Liver (tissue), 9 donors: ENCODE data around the gene FAM217A. TPM values are rescaled to one million over a fixed set of nuclear protein-coding genes. Genes with fewer than 3 reads are reported as not detected.
"Not testable (repeated sequence)": the region's sequence is repeated elsewhere in the genome, so short reads cannot be mapped to it uniquely, and the experiment has no call there.

Source experiments
- DNase-seq: peaks from one replicate; pipeline ENCODE4 v3.0.0-alpha.2; 2017; ENCODE audit warnings: low spot score
- H3K27ac ChIP-seq, 2 donors: one replicate each; pipeline ENCODE4 v1.7.0; 2013; ENCODE audit warnings: inconsistent platforms in 2 of 2, low read length in 2 of 2, control low read depth in 1 of 2, low read depth in 1 of 2, mild to moderate bottlenecking in 1 of 2
- H3K27me3 ChIP-seq, 4 donors: one replicate each; pipeline versions ENCODE4 v1.6.1 to v1.7.0; 2013; ENCODE audit warnings: low read length in 3 of 4, inconsistent platforms in 1 of 4, mild to moderate bottlenecking in 1 of 4, moderate library complexity in 1 of 4; ENCODE audit not compliant: control insufficient read depth in 4 of 4, insufficient read depth in 4 of 4
- H3K36me3 ChIP-seq, 4 donors: one replicate each; pipeline versions ENCODE4 v1.6.1 to v1.7.0; 2013; ENCODE audit warnings: low read length in 3 of 4, mild to moderate bottlenecking in 3 of 4, low read depth in 1 of 4, moderate library complexity in 1 of 4; ENCODE audit not compliant: control insufficient read depth in 4 of 4, insufficient read depth in 3 of 4
- H3K4me1 ChIP-seq, 4 donors: one replicate each; pipeline versions ENCODE4 v1.6.1 to v1.7.0; 2013; ENCODE audit warnings: low read length in 3 of 4, mild to moderate bottlenecking in 3 of 4, moderate library complexity in 1 of 4; ENCODE audit not compliant: control insufficient read depth in 4 of 4, insufficient read depth in 4 of 4
- H3K4me3 ChIP-seq, 3 donors: one replicate each; pipeline versions ENCODE4 v1.6.1 to v1.7.0; 2013; ENCODE audit warnings: low read length in 3 of 3, control low read depth in 1 of 3, low read depth in 1 of 3, mild to moderate bottlenecking in 1 of 3
- H3K9ac ChIP-seq, 2 donors: one replicate each; pipeline ENCODE4 v1.7.0; 2013; ENCODE audit warnings: low read length in 2 of 2, mild to moderate bottlenecking in 2 of 2, moderate library complexity in 2 of 2, control low read depth in 1 of 2, low read depth in 1 of 2
- H3K9me3 ChIP-seq, 4 donors: one replicate each; pipeline versions ENCODE4 v1.6.1 to v1.7.0; 2013; ENCODE audit warnings: low read length in 3 of 4; ENCODE audit not compliant: control insufficient read depth in 4 of 4
- ATF3 ChIP-seq: IDR thresholded peaks from 2 replicates; pipeline ENCODE4 v1.6.1; 2016; ENCODE audit warnings: antibody characterized with exemption
- CTCF ChIP-seq: fragments of 150-350 bp; IDR thresholded peaks from 2 replicates; pipeline ENCODE4 v1.5.1; 2017; ENCODE audit warnings: improper control_type of control experiment, low read depth, low read length; ENCODE audit not compliant: missing input control
- EGR1 ChIP-seq, 2 donors: IDR thresholded peaks; 2 replicates each; pipeline ENCODE4 v1.6.1; 2016 to 2018; ENCODE audit warnings: antibody characterized with exemption in 2 of 2, low read depth in 2 of 2
- FOXA1 ChIP-seq: IDR thresholded peaks from 2 replicates; pipeline ENCODE4 v1.6.1; 2016; ENCODE audit warnings: antibody characterized with exemption
- FOXA2 ChIP-seq: IDR thresholded peaks from 2 replicates; pipeline ENCODE4 v1.6.1; 2016; ENCODE audit warnings: antibody characterized with exemption
- GABPA ChIP-seq, 2 donors: IDR thresholded peaks in 1 of 2; conservative IDR thresholded peaks in 1 of 2; 2 replicates each; pipeline ENCODE4 v1.6.1; 2016; ENCODE audit warnings: antibody characterized with exemption in 2 of 2, mild to moderate bottlenecking in 1 of 2, moderate library complexity in 1 of 2
- HNF4A ChIP-seq, 2 donors: conservative IDR thresholded peaks; 2 replicates each; pipeline ENCODE4 v1.6.1; 2016; ENCODE audit warnings: antibody characterized with exemption in 2 of 2, mild to moderate bottlenecking in 2 of 2
- HNF4G ChIP-seq: IDR thresholded peaks from 2 replicates; pipeline ENCODE4 v1.6.1; 2016; ENCODE audit warnings: antibody characterized with exemption
- JUND ChIP-seq, 2 donors: IDR thresholded peaks; 2 replicates each; pipeline ENCODE4 v1.6.1; 2016; ENCODE audit warnings: antibody characterized with exemption in 2 of 2
- NR2F2 ChIP-seq: IDR thresholded peaks from 2 replicates; pipeline ENCODE4 v1.6.1; 2016; ENCODE audit warnings: antibody characterized with exemption
- RAD21 ChIP-seq, 2 donors: IDR thresholded peaks; 2 replicates each; pipeline ENCODE4 v1.6.1; 2016; ENCODE audit warnings: antibody characterized with exemption in 2 of 2, mild to moderate bottlenecking in 2 of 2
- REST ChIP-seq: IDR thresholded peaks from 2 replicates; pipeline ENCODE4 v1.6.1; 2016; ENCODE audit warnings: antibody characterized with exemption, mild to moderate bottlenecking
- RXRA ChIP-seq, 2 donors: IDR thresholded peaks; 2 replicates each; pipeline ENCODE4 v1.6.1; 2017 to 2018; ENCODE audit warnings: antibody characterized with exemption in 2 of 2, mild to moderate bottlenecking in 1 of 2
- SP1 ChIP-seq: IDR thresholded peaks from 2 replicates; pipeline ENCODE4 v1.6.1; 2018; ENCODE audit warnings: antibody characterized with exemption, mild to moderate bottlenecking
- TAF1 ChIP-seq: conservative IDR thresholded peaks from 2 replicates; pipeline ENCODE4 v1.6.1; 2016; ENCODE audit warnings: antibody characterized with exemption, mild to moderate bottlenecking
- YY1 ChIP-seq: IDR thresholded peaks from 2 replicates; pipeline ENCODE4 v1.6.1; 2016; ENCODE audit warnings: antibody characterized with exemption, mild to moderate bottlenecking
- ZBTB33 ChIP-seq: IDR thresholded peaks from 2 replicates; pipeline ENCODE4 v1.6.1; 2016; ENCODE audit warnings: antibody characterized with exemption
- WGBS: extraction: QIAGEN DNeasy Blood & Tissue Kit; methylation state at CpG from one replicate; pipeline ENCODE4 v1.1.7; 2013; 5-methylcytosine and 5-hydroxymethylcytosine counted together
- polyA plus RNA-seq, 2 donors: library from polyadenylated mRNA; stranded (reverse) in 1 of 2; unstranded in 1 of 2; fragments of 200-250 nt in 1 of 2; fragments of >200 nt in 1 of 2; fragmentation: Nextera tagmentation in 1 of 2; extraction: Ambion mirVana in 1 of 2; gene quantifications; one replicate each; pipeline versions ENCODE4 v1.2.1 to v1.2.3, GENCODE V29; 2013 to 2015
- total RNA-seq, 2 donors: library from RNA; depleted of rRNA; stranded (reverse); fragments of >200 nt; gene quantifications; one replicate each; pipeline ENCODE4 v1.2.3, GENCODE V29; 2014
- TF ChIP-seq, protein P1 (sequence below): IDR thresholded peaks from 2 replicates; pipeline ENCODE4 v1.6.1; 2016; ENCODE audit warnings: antibody characterized with exemption
- donor health status: healthy.
- donor health status: healthy.
- donor health status: healthy.
- donor health status: healthy.
- donor health status: healthy.

FAM217A gene
- total and polyA plus RNA-seq, 4 donors = not detected

- H3K27me3 ChIP-seq, H3K36me3 ChIP-seq, H3K27ac ChIP-seq, H3K9me3 ChIP-seq, H3K4me3 ChIP-seq, DNase-seq, H3K4me1 ChIP-seq, H3K9ac ChIP-seq: not testable (repeated sequence)
- WGBS = 67% methylated on average over 4 of the region's 4 CpGs
- peak; percentile 69 for TF ChIP-seq NR2F2
Observed at GRCh38 chr6:4109363-4109815, 30.5 kb upstream of the FAM217A start.

DNA sequence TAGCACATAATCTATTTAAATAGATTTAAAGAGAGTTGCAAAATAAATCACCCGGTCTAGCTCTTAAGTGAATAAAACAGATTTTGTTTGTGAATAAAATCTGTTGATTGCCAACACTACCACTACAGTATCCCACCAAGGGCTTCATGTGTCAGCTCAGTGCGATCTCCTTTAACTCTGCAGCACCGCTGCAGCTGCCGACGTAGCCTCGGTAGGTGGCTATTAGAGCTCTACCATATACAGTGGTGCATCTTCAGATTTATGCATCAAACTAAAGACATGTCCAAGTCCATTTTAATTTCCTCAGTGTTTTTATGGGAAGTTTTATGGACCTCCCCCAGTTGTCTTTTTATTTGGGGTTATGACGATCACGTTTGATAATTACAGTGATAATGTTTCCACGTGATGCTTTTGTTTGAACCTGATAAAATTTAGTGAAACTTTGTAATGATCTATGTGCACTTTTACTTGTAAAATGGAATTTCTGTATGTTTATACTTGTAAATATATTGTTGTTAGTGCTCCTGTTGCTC lies 29.7 kb upstream of the FAM217A start:
- 86% methylated on average over 9 of the region's 9 CpGs for WGBS
- Histone ChIP-seq H3K9ac (no peak overlapping the region), H3K4me3 (no peak overlapping the region), H3K27ac (no peak overlapping the region), H3K27me3 (no peaks in the 10 kb centered on the region), H3K36me3 (no peaks in the 10 kb centered on the region), H3K4me1 (no peaks in the 10 kb centered on the region), H3K9me3 (peaks cover 0 to 4% (median under 1%) of the 10 kb centered on the region in 4 donors)
- no peak for DNase-seq
- TF ChIP-seq FOXA2 (no peak), RAD21 (IDR thresholded peaks at IDR 0.05) (no peak), JUND (IDR thresholded peaks at IDR 0.05) (no peak), HNF4G (no peak), ZBTB33 (no peak), CTCF (no peak), YY1 (no peak), FOXA1 (no peak), TAF1 (no peak), EGR1 (IDR thresholded peaks at IDR 0.05; ENCODE audit: low read depth in 2 of 2) (no peak), HNF4A (conservative IDR thresholded peaks at IDR 0.05) (no peak), RXRA (IDR thresholded peaks at IDR 0.05) (no peak), GABPA (IDR thresholded peaks at IDR 0.05 in 1 of 2, conservative IDR thresholded peaks at IDR 0.05 in 1 of 2) (no peak), ATF3 (no peak), SP1 (no peak), REST (no peak), NR2F2 (no peak)
- TF ChIP-seq, protein P1, sequence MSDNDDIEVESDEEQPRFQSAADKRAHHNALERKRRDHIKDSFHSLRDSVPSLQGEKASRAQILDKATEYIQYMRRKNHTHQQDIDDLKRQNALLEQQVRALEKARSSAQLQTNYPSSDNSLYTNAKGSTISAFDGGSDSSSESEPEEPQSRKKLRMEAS = no peak
